K562 (cell line): Measurements from ENCODE around the gene NECTIN4. TPM values are rescaled to one million over a fixed set of nuclear protein-coding genes. Genes with fewer than 3 reads are reported as not detected.
A peak's percentile ranks its signal among the peaks of the same experiment; 100 is the strongest.

Experiments
- GATAD2B ChIP-seq: fragments of 450-650 bp; IDR thresholded peaks from 2 replicates; pipeline ENCODE4 v1.6.1; 2017; ENCODE audit warnings: mild to moderate bottlenecking, borderline replicate concordance
- HBP1 ChIP-seq: fragments of 450-650 bp; formaldehyde crosslinking; IDR thresholded peaks from 2 replicates; pipeline ENCODE4 v1.4.0; 2022; ENCODE audit warnings: missing genetic modification characterization
- HES1 ChIP-seq: fragments of 450-650 bp; IDR thresholded peaks from 2 replicates; pipeline ENCODE4 v1.6.1; 2016; ENCODE audit warnings: low read depth, mild to moderate bottlenecking, moderate library complexity
- HMBOX1 ChIP-seq: sonication (generic); IDR thresholded peaks from 2 replicates; pipeline ENCODE4 v1.6.1; 2016
- HNRNPUL1 ChIP-seq: fragments of 200-400 bp; formaldehyde crosslinking; IDR thresholded peaks from 2 replicates; pipeline ENCODE4 v1.6.1; 2017; ENCODE audit warnings: low read length
- MTA3 ChIP-seq: fragments of 450-650 bp; formaldehyde crosslinking; IDR thresholded peaks from 2 replicates; pipeline ENCODE4 v1.6.1; 2017; ENCODE audit warnings: mild to moderate bottlenecking, borderline replicate concordance
- SIN3B ChIP-seq: fragments of 450-650 bp; IDR thresholded peaks from 2 replicates; pipeline ENCODE4 v1.6.1; 2017; ENCODE audit warnings: low read depth, mild to moderate bottlenecking, moderate library complexity
- TRIM25 ChIP-seq: fragments of 450-650 bp; IDR thresholded peaks from 2 replicates; pipeline ENCODE4 v1.7.0; 2016; ENCODE audit warnings: borderline replicate concordance
- UBTF ChIP-seq, 2 experiments: IDR thresholded peaks; 2 replicates each; pipeline ENCODE4 v1.6.1; 2012; ENCODE audit warnings: improper control_type of control experiment in 2 of 2, low read depth in 2 of 2, low read length in 2 of 2, borderline replicate concordance in 1 of 2
- ZBTB11 ChIP-seq, 3 experiments: fragments of 200-800 bp in 1 of 3; fragments of 250-450 bp in 1 of 3; fragments of 450-650 bp in 1 of 3; sonication (Bioruptor Pico) in 1 of 3; sonication (Bioruptor generic) in 1 of 3; formaldehyde crosslinking in 1 of 3; IDR thresholded peaks; 2 replicates each; pipeline versions ENCODE4 v1.6.1 to v1.8.0; 2016 to 2022; ENCODE audit warnings: mild to moderate bottlenecking in 2 of 3, missing genetic modification characterization in 2 of 3, missing compliant biosample characterization in 1 of 3, moderate library complexity in 1 of 3
- ZEB2 ChIP-seq: fragments of 450-650 bp; IDR thresholded peaks from 2 replicates; pipeline ENCODE4 v1.6.1; 2016
- ZNF740 ChIP-seq, 3 experiments: fragments of 200-800 bp in 1 of 3; sonication (Bioruptor generic) in 1 of 3; sonication (generic) in 1 of 3; formaldehyde crosslinking in 1 of 3; IDR thresholded peaks; 2 replicates each; pipeline versions ENCODE4 v1.6.1 to v1.8.0; 2016 to 2022; ENCODE audit warnings: mild to moderate bottlenecking in 2 of 3, missing compliant biosample characterization in 2 of 3, missing genetic modification characterization in 2 of 3, missing genetic modification reagents in 1 of 3
- polyA plus RNA-seq, 8 experiments: library from polyadenylated mRNA; depleted of rRNA in 4 of 8; stranded (reverse) in 5 of 8; unstranded in 3 of 8; fragments of >200 nt; fragmentation: Nextera tagmentation in 2 of 8; fragmentation: Illumina TruSeq in 1 of 8; extraction: Ambion mirVana in 2 of 8; extraction: Trizol in 1 of 8; gene quantifications; 2 replicates each; pipeline versions ENCODE4 v1.2.1 to v1.2.3, GENCODE V29; 2011 to 2014; ENCODE audit warnings: inconsistent platforms in 1 of 8, missing spikeins in 1 of 8
- total RNA-seq, 7 experiments: library from RNA; depleted of rRNA in 6 of 7; stranded (reverse); fragments of >200 nt in 6 of 7; fragmentation: Illumina TruSeq in 2 of 7; extraction: Trizol in 2 of 7; gene quantifications; 2 replicates each; pipeline versions ENCODE4 v1.2.1 to v1.2.3, GENCODE V29; 2011 to 2021; ENCODE audit warnings: low replicate concordance in 1 of 7

Gene NECTIN4
- total and polyA plus RNA-seq, 9 of the 15 experiments (the other 6 are each of a cell fraction or from before 2014, with no cell fraction given), result 0.01 to 0.09 TPM; not detected in 7

- TF ChIP-seq HNRNPUL1 (no peak), MTA3 (no peak), HMBOX1 (peak; percentile 27; the same call in 1 of the 2 replicates), SIN3B (peak; percentile 77), HES1 (no peak), TRIM25 (no peak), ZBTB11 (CRISPR knock-in tag; IDR thresholded peaks at IDR 0.05) (peak; percentile 19 to 96 (median 64); a peak in 3 of 6 replicates), UBTF (IDR thresholded peaks at IDR 0.05; ENCODE audit: borderline replicate concordance in 1 of 2, low read depth in 2 of 2, low read length in 2 of 2) (peak; percentile 15 to 26; a peak in 1 of 4 replicates), HBP1 (CRISPR knock-in tag) (no peak), GATAD2B (peak; percentile 94), ZNF740 (CRISPR knock-in tag; IDR thresholded peaks at IDR 0.05) (no peak), ZNF740 (tag; IDR thresholded peaks at IDR 0.05) (peak in 1 of 2 experiments; percentile 15; a peak in 1 of 4 replicates), ZEB2 (peak; percentile 25; the same call in 1 of the 2 replicates)
Measured at GRCh38 chr1:161132410-161133219, 43.3 kb upstream of the NECTIN4 start, which contains the start of gene DEDD (continued).
